ENCODE measurements around the gene SLC4A1.

GRCh38 chr17:44266402-44267164 is 1.4 kb downstream of the SLC4A1 start:
- no peak for TF ChIP-seq RFX5 (IDR thresholded peaks at IDR 0.05; ENCODE audit: low read length)
- TF ChIP-seq PBX3 (IDR thresholded peaks at IDR 0.05), result no peak
- TF ChIP-seq POLR2AphosphoS5 (IDR thresholded peaks at IDR 0.05; ENCODE audit: low read depth, low read length), result no peak
- TF ChIP-seq MEF2A (IDR thresholded peaks at IDR 0.05; ENCODE audit: borderline replicate concordance, low read depth), result no peak
- 0 out of 2 replicates have a peak, but pooled peaks have one; percentile 15 for TF ChIP-seq RCOR1 (IDR thresholded peaks at IDR 0.05; ENCODE audit: low read length)
